ENCODE measurements around the gene OR4D1. TPM values are rescaled to one million over a fixed set of nuclear protein-coding genes. Genes with fewer than 3 reads are reported as not detected.

OR4D1 gene
- total and polyA plus RNA-seq, 2 experiments from 2014 or later = not detected

DNA sequence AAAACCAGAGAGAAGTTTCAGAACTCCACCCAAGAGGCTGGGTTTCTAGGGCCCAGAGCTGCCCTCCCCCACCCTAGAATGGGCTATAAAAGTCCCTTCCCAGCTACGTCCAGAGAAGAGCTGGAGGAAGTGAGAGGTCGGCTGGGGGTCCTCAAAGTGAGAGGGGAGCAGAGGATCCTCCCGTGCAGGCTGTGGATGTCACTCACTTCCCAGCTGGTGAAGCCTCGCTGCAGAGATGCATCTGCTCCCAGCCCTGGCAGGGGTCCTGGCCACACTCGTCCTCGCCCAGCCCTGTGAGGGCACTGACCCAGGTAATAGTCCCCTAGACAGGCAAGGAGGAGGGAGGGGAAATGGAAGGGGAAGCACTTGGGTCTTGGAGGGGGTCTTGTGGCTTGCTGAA lies 44.4 kb downstream of the OR4D1 start, which contains the start of gene EPX:
Gene EPX (plus strand): TSS at position 115 of the 400 bp plus-strand sequence. CDS start 121 bp downstream, at position 236.
- H3K79me2 ChIP-seq = no peaks in the 10 kb centered on the region
- peaks cover 4% of the 10 kb centered on the region for H3K27me3 ChIP-seq
- no peak for DNase-seq (ENCODE audit: low spot score)
- no peak within 1 kb of the TSS for H3K4me3 ChIP-seq
- H3K36me3 ChIP-seq (replicated peaks; ENCODE audit: insufficient read depth, low read depth) = no peaks in the 10 kb centered on the region
- no peaks in the 10 kb centered on the region for H3K9me3 ChIP-seq (ENCODE audit: low read depth)
- no peaks in the 10 kb centered on the region for H3K9me2 ChIP-seq (replicated peaks; ENCODE audit: insufficient read depth)
- no peak for TF ChIP-seq EZH2 (IDR thresholded peaks at IDR 0.05; ENCODE audit: borderline replicate concordance)
- TF ChIP-seq, protein P1, sequence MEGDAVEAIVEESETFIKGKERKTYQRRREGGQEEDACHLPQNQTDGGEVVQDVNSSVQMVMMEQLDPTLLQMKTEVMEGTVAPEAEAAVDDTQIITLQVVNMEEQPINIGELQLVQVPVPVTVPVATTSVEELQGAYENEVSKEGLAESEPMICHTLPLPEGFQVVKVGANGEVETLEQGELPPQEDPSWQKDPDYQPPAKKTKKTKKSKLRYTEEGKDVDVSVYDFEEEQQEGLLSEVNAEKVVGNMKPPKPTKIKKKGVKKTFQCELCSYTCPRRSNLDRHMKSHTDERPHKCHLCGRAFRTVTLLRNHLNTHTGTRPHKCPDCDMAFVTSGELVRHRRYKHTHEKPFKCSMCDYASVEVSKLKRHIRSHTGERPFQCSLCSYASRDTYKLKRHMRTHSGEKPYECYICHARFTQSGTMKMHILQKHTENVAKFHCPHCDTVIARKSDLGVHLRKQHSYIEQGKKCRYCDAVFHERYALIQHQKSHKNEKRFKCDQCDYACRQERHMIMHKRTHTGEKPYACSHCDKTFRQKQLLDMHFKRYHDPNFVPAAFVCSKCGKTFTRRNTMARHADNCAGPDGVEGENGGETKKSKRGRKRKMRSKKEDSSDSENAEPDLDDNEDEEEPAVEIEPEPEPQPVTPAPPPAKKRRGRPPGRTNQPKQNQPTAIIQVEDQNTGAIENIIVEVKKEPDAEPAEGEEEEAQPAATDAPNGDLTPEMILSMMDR (IDR thresholded peaks at IDR 0.05; ENCODE audit: poor library complexity) = no peak
- H3K27ac ChIP-seq = no peak within 1 kb of the TSS
- no peak within 1 kb of the TSS for H3K4me2 ChIP-seq
- no peaks in the 10 kb centered on the region for H4K20me1 ChIP-seq (ENCODE audit: insufficient read depth, poor library complexity, severe bottlenecking)
- 65% methylated on average over 5 of the region's 6 CpGs for WGBS (ENCODE audit: low lambda C conversion rate, missing lambda C conversion rate)
- H2AFZ ChIP-seq = no peak within 1 kb of the TSS
- no peaks in the 10 kb centered on the region for H3K4me1 ChIP-seq (ENCODE audit: insufficient read depth)

- Histone ChIP-seq H3K4me1 (ENCODE audit: insufficient read depth) (no peaks in the 10 kb centered on the region), H3K4me3 (no peak overlapping the region)
- TF ChIP-seq EZH2phosphoT487 (IDR thresholded peaks at IDR 0.05; ENCODE audit: low read depth, severe bottlenecking, unreplicated experiment) = no peak
- TF ChIP-seq, protein P1 (IDR thresholded peaks at IDR 0.05; ENCODE audit: poor library complexity) = no peak
- TF ChIP-seq EZH2 (IDR thresholded peaks at IDR 0.05; ENCODE audit: borderline replicate concordance) = no peak
These were observed 45.6 kb downstream of the OR4D1 start for GRCh38 chr17:58193641-58194255.

GRCh38 chr17:58195518-58196123 lies 47.4 kb downstream of the OR4D1 start:
- WGBS (ENCODE audit: low lambda C conversion rate, missing lambda C conversion rate) = 81% methylated on average over 5 of the region's 5 CpGs

More at GRCh38 chr17:58193641-58194255, 45.6 kb downstream of the OR4D1 start:
- 83% methylated on average over 18 of the region's 18 CpGs for WGBS (ENCODE audit: low lambda C conversion rate, missing lambda C conversion rate)
- Histone ChIP-seq H2AFZ (no peak overlapping the region), H3K9me3 (ENCODE audit: low read depth) (no peaks in the 10 kb centered on the region), H4K20me1 (ENCODE audit: insufficient read depth, poor library complexity, severe bottlenecking) (no peaks in the 10 kb centered on the region), H3K79me2 (no peaks in the 10 kb centered on the region), H3K4me2 (no peak overlapping the region), H3K9me2 (replicated peaks; ENCODE audit: insufficient read depth) (no peaks in the 10 kb centered on the region), H3K27ac (no peak overlapping the region), H3K36me3 (replicated peaks; ENCODE audit: insufficient read depth, low read depth) (no peaks in the 10 kb centered on the region), H3K27me3 (peaks cover 4% of the 10 kb centered on the region)
- DNase-seq (ENCODE audit: low spot score) = no peak

More at GRCh38 chr17:58195518-58196123, 47.4 kb downstream of the OR4D1 start:
- H2AFZ ChIP-seq = no peak overlapping the region
- no peak for DNase-seq (ENCODE audit: low spot score)
- H3K4me3 ChIP-seq = no peak overlapping the region
- no peaks in the 10 kb centered on the region for H3K79me2 ChIP-seq
- no peaks in the 10 kb centered on the region for H3K9me3 ChIP-seq (ENCODE audit: low read depth)
- H4K20me1 ChIP-seq (ENCODE audit: insufficient read depth, poor library complexity, severe bottlenecking) = no peaks in the 10 kb centered on the region
- H3K27ac ChIP-seq = no peak overlapping the region
- H3K4me1 ChIP-seq (ENCODE audit: insufficient read depth) = no peaks in the 10 kb centered on the region
- H3K36me3 ChIP-seq (replicated peaks; ENCODE audit: insufficient read depth, low read depth) = no peaks in the 10 kb centered on the region
- no peak for TF ChIP-seq EZH2phosphoT487 (IDR thresholded peaks at IDR 0.05; ENCODE audit: low read depth, severe bottlenecking, unreplicated experiment)
- TF ChIP-seq EZH2 (IDR thresholded peaks at IDR 0.05; ENCODE audit: borderline replicate concordance) = no peak
- TF ChIP-seq, protein P1 (IDR thresholded peaks at IDR 0.05; ENCODE audit: poor library complexity) = no peak
- no peaks in the 10 kb centered on the region for H3K9me2 ChIP-seq (replicated peaks; ENCODE audit: insufficient read depth)
- peaks cover 4% of the 10 kb centered on the region for H3K27me3 ChIP-seq
- H3K4me2 ChIP-seq = no peak overlapping the region

Data from hepatocyte (in vitro differentiated cells).